Activated B cell treated with CpG ODN at 0.5 μM for 24 hours (primary cell): ENCODE results near the gene DNAH7. TPM values are rescaled to one million over a fixed set of nuclear protein-coding genes. Genes with fewer than 3 reads are reported as not detected.

Source experiments
- ATAC-seq: fragments of 200-7000 bp; cut with Tn5 transposase; one replicate; pipeline ENCODE4 v1.10.0; 2021; ENCODE audit warnings: low read depth, mild to moderate bottlenecking, moderate library complexity
- CTCF ChIA-PET: fragments of 350-600 bp; sonication (Branson Sonifier 250); formaldehyde crosslinking; loops from one replicate; lab custom pipeline; 2021; ENCODE audit warnings: antibody characterized with exemption; lab: Charles Lee
- POLR2A ChIA-PET: fragments of 350-600 bp; sonication (Branson Sonifier 250); formaldehyde crosslinking; loops from one replicate; lab custom pipeline; 2021; ENCODE audit warnings: antibody characterized with exemption; lab: Charles Lee
- DNase-seq: peaks from one replicate; pipeline ENCODE4 v3.0.0; 2022
- H3K27ac Mint-ChIP-seq: one replicate; pipeline ENCODE4 v1.8.0; 2020; ENCODE audit warnings: mixed read lengths
- H3K27me3 Mint-ChIP-seq: one replicate; pipeline ENCODE4 v1.8.0; 2021; ENCODE audit warnings: mixed read lengths
- H3K36me3 Mint-ChIP-seq: one replicate; pipeline ENCODE4 v1.8.0; 2021; ENCODE audit warnings: low read depth, mixed read lengths
- H3K4me1 Mint-ChIP-seq: one replicate; pipeline ENCODE4 v1.8.0; 2021; ENCODE audit warnings: mixed read lengths
- H3K4me3 Mint-ChIP-seq: one replicate; pipeline ENCODE4 v1.8.0; 2020; ENCODE audit warnings: mild to moderate bottlenecking, mixed read lengths
- H3K9me3 Mint-ChIP-seq: one replicate; pipeline ENCODE4 v1.8.0; 2020; ENCODE audit warnings: mixed read lengths
- intact Hi-C: fragments of 100-400 bp; cut with micrococcal nuclease; formaldehyde crosslinking; loops from one replicate; pipeline ENCODE4 v1.15.1; 2024
- total RNA-seq: library from RNA; stranded (reverse); gene quantifications from 2 replicates; pipeline ENCODE4 v1.2.3, GENCODE V29; 2022
- TF ChIP-seq, protein P1 (sequence below): fragments of 200-600 bp; IDR thresholded peaks from one replicate; pipeline ENCODE4 v1.8.0; 2022; ENCODE audit warnings: antibody characterized with exemption, mild to moderate bottlenecking

DNAH7 gene
- total RNA-seq, 1 donor from 2014 or later, result 0.29 TPM

DNA sequence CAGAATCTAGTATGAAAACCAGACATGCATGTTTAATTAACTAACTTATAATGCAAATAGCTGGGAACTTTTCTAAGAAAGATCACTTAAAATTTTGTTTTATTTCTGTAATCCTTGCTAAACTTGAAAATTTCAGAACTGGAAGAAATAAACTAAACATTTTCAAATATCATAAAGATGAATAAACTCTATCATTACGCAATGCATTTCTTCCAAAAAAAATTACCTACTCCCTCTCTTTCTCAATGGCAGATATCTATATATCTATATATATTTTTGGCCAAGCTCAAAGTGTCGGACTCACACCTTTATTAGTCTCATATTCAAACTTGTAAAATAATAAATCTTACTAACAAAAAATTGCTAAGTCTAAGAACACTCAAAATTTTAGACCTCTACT is 253.6 kb downstream of the DNAH7 start:
- Mint-ChIP-seq H3K9me3 (no peaks in the 10 kb centered on the region), H3K27me3 (peaks cover 9% of the 10 kb centered on the region), H3K36me3 (no peaks in the 10 kb centered on the region), H3K4me3 (no peak overlapping the region), H3K4me1 (no peaks in the 10 kb centered on the region), H3K27ac (no peak overlapping the region)
- TF ChIP-seq, protein P1, sequence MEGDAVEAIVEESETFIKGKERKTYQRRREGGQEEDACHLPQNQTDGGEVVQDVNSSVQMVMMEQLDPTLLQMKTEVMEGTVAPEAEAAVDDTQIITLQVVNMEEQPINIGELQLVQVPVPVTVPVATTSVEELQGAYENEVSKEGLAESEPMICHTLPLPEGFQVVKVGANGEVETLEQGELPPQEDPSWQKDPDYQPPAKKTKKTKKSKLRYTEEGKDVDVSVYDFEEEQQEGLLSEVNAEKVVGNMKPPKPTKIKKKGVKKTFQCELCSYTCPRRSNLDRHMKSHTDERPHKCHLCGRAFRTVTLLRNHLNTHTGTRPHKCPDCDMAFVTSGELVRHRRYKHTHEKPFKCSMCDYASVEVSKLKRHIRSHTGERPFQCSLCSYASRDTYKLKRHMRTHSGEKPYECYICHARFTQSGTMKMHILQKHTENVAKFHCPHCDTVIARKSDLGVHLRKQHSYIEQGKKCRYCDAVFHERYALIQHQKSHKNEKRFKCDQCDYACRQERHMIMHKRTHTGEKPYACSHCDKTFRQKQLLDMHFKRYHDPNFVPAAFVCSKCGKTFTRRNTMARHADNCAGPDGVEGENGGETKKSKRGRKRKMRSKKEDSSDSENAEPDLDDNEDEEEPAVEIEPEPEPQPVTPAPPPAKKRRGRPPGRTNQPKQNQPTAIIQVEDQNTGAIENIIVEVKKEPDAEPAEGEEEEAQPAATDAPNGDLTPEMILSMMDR, result no peak
- CTCF ChIA-PET, result no interaction called here
- intact Hi-C loops, result no loop called here
- DNase-seq (no peak), ATAC-seq (no peak)
- POLR2A ChIA-PET, result no interaction called here

DNA sequence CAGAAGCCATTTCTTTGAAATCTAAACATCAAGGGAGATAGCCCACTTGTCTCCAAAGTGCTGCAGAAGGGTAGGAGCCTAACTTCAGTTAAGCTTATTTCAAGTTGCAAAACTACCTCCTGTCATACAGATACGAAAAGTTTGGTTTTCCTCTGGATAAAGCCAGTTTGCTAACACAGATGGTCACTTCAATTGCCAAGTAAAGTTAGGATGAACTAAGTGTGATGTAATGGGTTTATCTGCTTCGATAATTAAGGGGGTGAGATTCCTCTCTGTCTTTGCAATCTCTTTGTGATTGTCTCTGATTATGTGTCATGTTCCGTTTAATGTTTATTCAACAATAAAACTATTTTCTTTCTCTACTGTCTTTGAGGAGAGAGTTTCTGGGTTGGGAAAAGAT is 255.2 kb downstream of the DNAH7 start:
- intact Hi-C loops, result no loop called here
- Mint-ChIP-seq H3K9me3 (no peaks in the 10 kb centered on the region), H3K27ac (no peak overlapping the region), H3K27me3 (peaks cover 9% of the 10 kb centered on the region), H3K4me3 (no peak overlapping the region), H3K4me1 (no peaks in the 10 kb centered on the region), H3K36me3 (no peaks in the 10 kb centered on the region)
- TF ChIP-seq, protein P1, result no peak
- ChIA-PET CTCF (no interaction called here), POLR2A (no interaction called here)
- no peak for ATAC-seq
- no peak for DNase-seq

DNA sequence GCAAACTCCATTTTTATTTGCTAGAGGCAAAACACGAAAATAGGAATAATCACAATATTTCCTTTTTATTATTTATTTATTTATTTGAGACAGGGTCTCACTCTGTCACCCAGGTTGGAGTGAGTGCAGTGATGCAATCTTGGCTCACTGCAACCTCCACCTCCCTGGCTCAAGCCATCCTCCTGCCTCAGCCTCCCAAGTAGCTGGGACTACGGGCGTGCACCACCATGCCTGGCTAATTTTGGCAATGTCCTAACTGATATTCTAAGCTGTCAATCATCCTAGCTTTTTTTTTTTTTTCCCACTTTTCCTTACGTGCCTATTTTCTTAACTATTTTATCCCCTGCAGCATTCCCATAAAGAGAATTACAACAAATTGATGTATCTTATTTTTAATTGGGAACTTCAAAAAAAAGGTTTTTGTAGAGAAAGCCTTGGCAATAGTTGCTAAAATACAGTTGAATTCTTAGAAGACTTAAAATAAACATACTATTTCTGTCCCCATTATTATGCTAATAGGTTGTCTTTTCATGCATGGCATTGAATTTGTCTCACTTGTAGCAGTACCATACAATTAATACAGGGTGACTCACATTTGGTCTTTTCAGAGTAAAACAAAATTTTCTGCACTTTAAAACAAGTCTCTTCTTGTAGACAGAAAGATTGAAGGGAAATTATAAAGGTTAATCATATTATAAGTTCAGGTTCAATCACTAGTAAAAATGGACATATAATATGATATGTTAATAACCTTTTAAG is 258.1 kb downstream of the DNAH7 start:
- ChIA-PET POLR2A (no interaction called here), CTCF (no interaction called here)

DNA sequence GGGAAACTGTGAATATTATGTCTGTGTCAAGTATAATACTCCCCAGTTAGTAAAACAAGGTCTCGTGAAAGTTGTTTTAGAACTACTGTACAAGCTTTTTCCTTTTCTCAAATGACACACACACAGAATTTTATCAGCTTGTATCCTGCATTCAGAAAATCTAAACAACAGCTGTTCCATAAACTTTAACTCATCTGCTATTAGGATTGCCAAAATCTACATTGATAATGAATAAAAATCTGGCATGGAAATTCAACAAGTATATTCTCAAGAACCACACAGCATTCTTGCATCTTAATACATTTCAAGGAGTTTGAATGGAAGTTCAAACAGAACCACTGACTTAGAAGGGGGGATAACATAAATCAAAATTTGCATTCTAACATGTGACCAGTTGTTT is 260.4 kb downstream of the DNAH7 start:
- Mint-ChIP-seq H3K36me3 (no peaks in the 10 kb centered on the region), H3K27ac (no peak overlapping the region), H3K27me3 (peaks cover 9% of the 10 kb centered on the region), H3K9me3 (no peaks in the 10 kb centered on the region), H3K4me3 (no peak overlapping the region), H3K4me1 (no peaks in the 10 kb centered on the region)
- TF ChIP-seq, protein P1, result no peak
- ChIA-PET CTCF (no interaction called here), POLR2A (no interaction called here)
- intact Hi-C loops, result no loop called here
- ATAC-seq (no peak), DNase-seq (no peak)

More for the DNA sequence above, 258.1 kb downstream of the DNAH7 start:
- DNase-seq (no peak), ATAC-seq (no peak)
- TF ChIP-seq, protein P1, result no peak
- Mint-ChIP-seq H3K36me3 (no peaks in the 10 kb centered on the region), H3K4me3 (no peak overlapping the region), H3K27ac (no peak overlapping the region), H3K27me3 (peaks cover 9% of the 10 kb centered on the region), H3K9me3 (no peaks in the 10 kb centered on the region), H3K4me1 (no peaks in the 10 kb centered on the region)
- intact Hi-C loops, result no loop called here

DNA sequence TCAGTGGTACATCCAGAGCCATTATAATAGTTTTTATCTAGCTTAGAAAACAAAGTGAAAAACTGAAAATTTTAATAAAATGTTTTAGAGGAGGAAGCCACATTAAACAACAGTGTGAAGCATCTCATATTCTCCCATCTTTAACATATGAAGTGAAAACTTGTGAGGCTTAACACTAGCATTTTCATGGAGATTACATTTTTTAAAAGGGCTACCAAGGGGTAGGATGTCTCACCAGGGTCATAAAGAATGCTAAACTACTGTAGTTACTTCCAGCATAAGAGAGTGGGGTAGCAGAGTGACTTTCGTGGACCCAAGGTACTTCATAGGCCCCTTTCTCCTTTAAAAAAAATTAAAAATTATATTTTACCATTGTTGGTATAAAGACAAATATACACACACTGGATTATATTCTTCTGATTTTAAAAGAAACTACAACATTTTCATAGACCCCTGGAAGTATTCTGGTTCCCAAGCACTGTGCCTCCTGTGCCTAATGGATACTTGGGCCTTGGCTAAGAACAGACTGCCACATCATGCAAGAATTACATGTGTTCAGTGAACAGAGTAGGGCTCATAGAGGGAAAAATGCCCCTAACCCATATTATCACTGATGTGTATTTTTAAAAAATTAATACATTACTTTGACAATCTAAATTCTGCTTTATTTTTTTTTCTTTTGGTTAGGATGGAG is 263.2 kb downstream of the DNAH7 start:
- Mint-ChIP-seq H3K4me3 (no peak overlapping the region), H3K4me1 (no peaks in the 10 kb centered on the region), H3K9me3 (no peaks in the 10 kb centered on the region), H3K36me3 (no peaks in the 10 kb centered on the region), H3K27me3 (peaks cover under 1% of the 10 kb centered on the region), H3K27ac (no peak overlapping the region)
- ChIA-PET POLR2A (no interaction called here), CTCF (no interaction called here)
- DNase-seq (no peak), ATAC-seq (no peak)
- TF ChIP-seq, protein P1, result no peak
- intact Hi-C loops, result no loop called here
